ENCODE data around the gene SLC17A8. TPM values are rescaled to one million over a fixed set of nuclear protein-coding genes. Genes with fewer than 3 reads are reported as not detected.

The SLC17A8 gene
- total and polyA plus RNA-seq, 8 donors, result 0.16 to 0.18 TPM; not detected in 6

- Histone ChIP-seq H3K9me3 (no peaks in the 10 kb centered on the region), H3K4me1 (no peaks in the 10 kb centered on the region), H3K36me3 (no peaks in the 10 kb centered on the region), H3K27me3 (no peaks in the 10 kb centered on the region), H3K4me3 (no peak overlapping the region), H3K27ac (no peak overlapping the region)
- intact Hi-C loops (cut with DNase I), result no loop called here
- no peak for FAIRE-seq
- WGBS, 2 donors, result 87 to 88% methylated on average over 6 of the region's 6 CpGs
- DNase-seq, result no peak
- no peak for ATAC-seq
- no peak for TF ChIP-seq CTCF (IDR thresholded peaks at IDR 0.05)
Observed at GRCh38 chr12:100395811-100396210, 38.9 kb downstream of the SLC17A8 start.

- no peak for TF ChIP-seq CTCF (IDR thresholded peaks at IDR 0.05)
- no peak for ATAC-seq
- Histone ChIP-seq H3K4me3 (no peak overlapping the region), H3K27me3 (no peaks in the 10 kb centered on the region), H3K4me1 (no peaks in the 10 kb centered on the region), H3K36me3 (no peaks in the 10 kb centered on the region), H3K27ac (no peak overlapping the region), H3K9me3 (no peaks in the 10 kb centered on the region)
- intact Hi-C loops (cut with DNase I), result no loop called here
- DNase-seq, result no peak
- FAIRE-seq, result no peak
Observed at GRCh38 chr12:100398307-100398706, 41.4 kb downstream of the SLC17A8 start.

DNA sequence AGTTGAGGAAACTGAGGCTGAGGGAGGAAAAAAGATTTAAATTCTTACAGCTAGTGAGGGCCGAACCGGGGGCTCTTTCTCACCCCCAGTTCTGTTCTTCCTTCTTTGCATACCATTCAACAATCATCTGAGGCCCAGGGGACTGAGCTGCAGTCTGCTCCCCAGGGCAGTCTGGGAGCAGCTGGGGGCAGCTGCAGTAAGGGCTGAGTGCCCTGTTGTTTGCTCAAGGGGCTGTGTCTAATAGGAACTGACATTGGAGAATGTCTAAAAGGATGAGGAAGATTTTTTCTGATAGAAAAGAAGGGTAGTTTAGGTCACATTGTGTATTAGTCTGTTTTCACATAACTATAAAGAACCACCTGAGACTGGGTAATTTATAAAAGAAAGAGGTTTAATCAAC lies 42.2 kb downstream of the SLC17A8 start:
- no peak for ATAC-seq

GRCh38 chr12:100401660-100402059 lies 44.8 kb downstream of the SLC17A8 start:
- no peak for TF ChIP-seq CTCF (IDR thresholded peaks at IDR 0.05)
- Histone ChIP-seq H3K9me3 (no peaks in the 10 kb centered on the region), H3K27ac (no peak overlapping the region), H3K36me3 (no peaks in the 10 kb centered on the region), H3K27me3 (no peaks in the 10 kb centered on the region), H3K4me3 (no peak overlapping the region), H3K4me1 (no peaks in the 10 kb centered on the region)
- intact Hi-C loops (cut with DNase I), result loop anchor here in 1 of 3 donors (10.0 kb wide), 1 partner anchor 157 kb away; no protein-coding TSS in a partner anchor
- no peak for DNase-seq
- FAIRE-seq, result no peak
- no peak for ATAC-seq

More for the DNA sequence above, 42.2 kb downstream of the SLC17A8 start:
- Histone ChIP-seq H3K36me3 (no peaks in the 10 kb centered on the region), H3K4me1 (no peaks in the 10 kb centered on the region), H3K27me3 (no peaks in the 10 kb centered on the region), H3K27ac (no peak overlapping the region), H3K4me3 (no peak overlapping the region), H3K9me3 (no peaks in the 10 kb centered on the region)
- TF ChIP-seq CTCF (IDR thresholded peaks at IDR 0.05), result no peak
- 78 to 83% methylated on average over 2 of the region's 2 CpGs for WGBS, 2 donors
- intact Hi-C loops (cut with DNase I), result no loop called here
- no peak for FAIRE-seq
- DNase-seq, result no peak

GRCh38 chr12:100402763-100403162 lies 45.9 kb downstream of the SLC17A8 start:
- Histone ChIP-seq H3K4me3 (no peak overlapping the region), H3K9me3 (no peaks in the 10 kb centered on the region), H3K4me1 (no peaks in the 10 kb centered on the region), H3K27me3 (no peaks in the 10 kb centered on the region), H3K36me3 (no peaks in the 10 kb centered on the region), H3K27ac (no peak overlapping the region)
- DNase-seq (no peak), FAIRE-seq (no peak), ATAC-seq (no peak)
- intact Hi-C loops (cut with DNase I), result loop anchor here in 1 of 3 donors (10.0 kb wide), 1 partner anchor 158 kb away; no protein-coding TSS in a partner anchor
- 70 to 81% methylated on average over 2 of the region's 2 CpGs for WGBS, 2 donors
- no peak for TF ChIP-seq CTCF (IDR thresholded peaks at IDR 0.05)
